NB4 (cell line): ENCODE results near the gene STEAP2.

Experiments
- DNase-seq: peaks from one replicate; pipeline ENCODE4 v3.0.0; 2010; ENCODE audit warnings: low read depth
- H3K4me3 ChIP-seq: one replicate; pipeline ENCODE4 v1.5.1; 2011; ENCODE audit warnings: mild to moderate bottlenecking, low read depth, low read length, moderate library complexity
- CTCF ChIP-seq: IDR thresholded peaks from one replicate; pipeline ENCODE4 v1.5.1; 2012; ENCODE audit warnings: low read depth, low read length
- MYC ChIP-seq: IDR thresholded peaks from 2 replicates; pipeline ENCODE4 v1.6.1; 2011; ENCODE audit warnings: low read depth, low read length
- POLR2A ChIP-seq: IDR thresholded peaks from 2 replicates; pipeline ENCODE4 v1.6.1; 2011; ENCODE audit warnings: mild to moderate bottlenecking; ENCODE audit not compliant: insufficient read length; ENCODE audit errors: extremely low read depth
- TF ChIP-seq, protein P1 (sequence below): IDR thresholded peaks from 2 replicates; pipeline ENCODE4 v1.6.1; 2011; ENCODE audit warnings: low read depth, low read length

STEAP2 gene

GRCh38 chr7:90225181-90225580, 13.6 kb downstream of the STEAP2 start:
- TF ChIP-seq POLR2A (no peak), MYC (no peak), CTCF (no peak)
- TF ChIP-seq, protein P1, sequence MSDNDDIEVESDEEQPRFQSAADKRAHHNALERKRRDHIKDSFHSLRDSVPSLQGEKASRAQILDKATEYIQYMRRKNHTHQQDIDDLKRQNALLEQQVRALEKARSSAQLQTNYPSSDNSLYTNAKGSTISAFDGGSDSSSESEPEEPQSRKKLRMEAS: no peak
- no peak for DNase-seq
- no peak overlapping the region for H3K4me3 ChIP-seq

GRCh38 chr7:90225601-90226000, 14.1 kb downstream of the STEAP2 start:
- no peak for TF ChIP-seq CTCF
- TF ChIP-seq, protein P1: no peak
- TF ChIP-seq POLR2A: no peak
- TF ChIP-seq MYC: no peak
- H3K4me3 ChIP-seq: no peak overlapping the region
- no peak for DNase-seq

DNA sequence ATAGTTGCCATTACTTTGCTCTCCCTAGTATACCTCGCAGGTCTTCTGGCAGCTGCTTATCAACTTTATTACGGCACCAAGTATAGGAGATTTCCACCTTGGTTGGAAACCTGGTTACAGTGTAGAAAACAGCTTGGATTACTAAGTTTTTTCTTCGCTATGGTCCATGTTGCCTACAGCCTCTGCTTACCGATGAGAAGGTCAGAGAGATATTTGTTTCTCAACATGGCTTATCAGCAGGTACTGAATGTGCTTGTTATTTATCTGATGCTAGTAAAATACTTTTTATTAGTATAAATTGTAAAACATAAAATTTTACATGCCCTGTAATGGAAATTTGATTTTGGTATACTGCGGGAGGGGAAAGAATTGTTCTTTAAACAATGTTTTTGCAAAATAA, 15.7 kb downstream of the STEAP2 start:
- DNase-seq: no peak
- TF ChIP-seq POLR2A (no peak), MYC (no peak), CTCF (no peak)
- TF ChIP-seq, protein P1: no peak
- H3K4me3 ChIP-seq: no peak overlapping the region

- DNase-seq: no peak
- no peak for TF ChIP-seq MYC
- no peak for TF ChIP-seq POLR2A
- TF ChIP-seq, protein P1: no peak
- no peak for TF ChIP-seq CTCF
- H3K4me3 ChIP-seq: no peak overlapping the region
Measured at GRCh38 chr7:90229682-90230081, 18.1 kb downstream of the STEAP2 start.

GRCh38 chr7:90230834-90231233, 19.3 kb downstream of the STEAP2 start:
- H3K4me3 ChIP-seq: no peak overlapping the region
- no peak for DNase-seq
- no peak for TF ChIP-seq CTCF
- TF ChIP-seq, protein P1: no peak
- no peak for TF ChIP-seq MYC
- no peak for TF ChIP-seq POLR2A

DNA sequence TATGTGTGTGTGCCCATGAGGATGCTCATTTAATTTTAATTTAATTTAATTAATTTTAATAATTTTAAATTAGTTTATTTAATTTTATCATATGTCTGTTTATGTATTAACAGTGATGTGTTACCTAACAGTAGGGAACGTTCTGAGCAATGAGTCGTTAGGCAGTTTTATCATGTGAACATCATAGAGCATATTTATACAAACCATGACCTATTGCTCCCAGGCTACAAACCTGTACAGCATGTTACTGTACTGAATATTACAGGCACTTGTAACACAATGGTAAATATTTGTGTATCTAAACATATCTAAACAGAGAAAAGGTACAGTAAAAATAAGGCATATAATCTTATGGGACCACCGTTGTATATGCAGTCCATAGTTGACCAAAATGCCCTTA, 19.8 kb downstream of the STEAP2 start:
- no peak overlapping the region for H3K4me3 ChIP-seq
- no peak for DNase-seq
- TF ChIP-seq, protein P1: no peak
- TF ChIP-seq MYC: no peak
- TF ChIP-seq POLR2A: no peak
- TF ChIP-seq CTCF: no peak
